Heart left ventricle (tissue), 16 donors: ENCODE data around the gene C8A. TPM values are rescaled to one million over a fixed set of nuclear protein-coding genes. Genes with fewer than 3 reads are reported as not detected.

Experiments used
- ATAC-seq, 4 donors: fragments of 200-7000 bp; cut with Tn5 transposase; one replicate each; pipeline ENCODE4 v1.9.1; 2020 to 2022; ENCODE audit warnings: moderate library complexity in 4 of 4, mild to moderate bottlenecking in 3 of 4, moderate number of reproducible peaks in 1 of 4
- DNase-seq, 5 donors: peaks; one replicate each; pipeline ENCODE4 v3.0.0-alpha.2; 2020
- H3K27ac ChIP-seq, 12 donors: fragments of 200-600 bp; sonication (generic) in 4 of 12; one replicate each; pipeline versions ENCODE4 v1.5.0 to v1.8.0; 2016 to 2022; ENCODE audit warnings: mild to moderate bottlenecking in 2 of 12
- H3K27me3 ChIP-seq, 9 donors: fragments of 200-600 bp; sonication (generic) in 2 of 9; one replicate each; pipeline versions ENCODE4 v1.5.1 to v1.8.0; 2016 to 2022; ENCODE audit warnings: mild to moderate bottlenecking in 3 of 9
- H3K36me3 ChIP-seq, 9 donors: fragments of 200-600 bp; sonication (generic) in 2 of 9; one replicate each; pipeline versions ENCODE4 v1.5.0 to v1.8.0; 2018 to 2022; ENCODE audit warnings: mild to moderate bottlenecking in 2 of 9
- H3K4me1 ChIP-seq, 12 donors: fragments of 200-600 bp; sonication (generic) in 4 of 12; one replicate each; pipeline versions ENCODE4 v1.5.0 to v1.8.0; 2016 to 2022; ENCODE audit warnings: mild to moderate bottlenecking in 3 of 12
- H3K4me3 ChIP-seq, 12 donors: fragments of 200-600 bp; sonication (generic) in 4 of 12; one replicate each; pipeline versions ENCODE4 v1.5.0 to v1.8.0; 2017 to 2022; ENCODE audit warnings: mild to moderate bottlenecking in 9 of 12, moderate library complexity in 4 of 12
- H3K9me3 ChIP-seq, 12 donors: fragments of 200-600 bp; sonication (generic) in 4 of 12; one replicate each; pipeline versions ENCODE4 v1.5.0 to v1.8.0; 2016 to 2022; ENCODE audit warnings: mild to moderate bottlenecking in 1 of 12
- POLR2A ChIP-seq, 2 donors: fragments of 450-650 bp; IDR thresholded peaks; one replicate each; pipeline ENCODE4 v1.6.1; 2017; ENCODE audit warnings: antibody characterized with exemption in 2 of 2, mild to moderate bottlenecking in 2 of 2, moderate library complexity in 2 of 2
- WGBS, 4 donors: extraction: QIAGEN DNeasy Blood & Tissue Kit in 2 of 4; methylation state at CpG; one replicate each; pipeline versions ENCODE4 v1.1.5 to v1.1.7; 2013 to 2018; 5-methylcytosine and 5-hydroxymethylcytosine counted together
- intact Hi-C, 10 donors: fragments of 100-400 bp; cut with DNase I; formaldehyde crosslinking; loops; one replicate each; pipeline versions ENCODE4 v1.11.1 to v1.14.2; 2022
- polyA plus RNA-seq, 2 donors: library from polyadenylated mRNA; stranded (reverse); fragments of 200-250 nt; gene quantifications; one replicate each; pipeline ENCODE4 v1.2.3, GENCODE V29; 2013
- total RNA-seq, 9 donors: library from RNA; depleted of rRNA in 2 of 9; stranded (reverse); fragments of >200 nt in 2 of 9; fragmentation: NEBNext Ultra II Directional in 3 of 9; extraction: Animal tissue kit (Norgen Biotek cat#: 25700) in 3 of 9; gene quantifications; one replicate each; pipeline versions ENCODE4 v1.1.0 to v1.2.4, GENCODE V29; 2016 to 2023
- TF ChIP-seq, protein P1 (sequence below), 12 donors: fragments of 200-600 bp; sonication (generic) in 4 of 12; IDR thresholded peaks; one replicate each; pipeline versions ENCODE4 v1.5.0 to v1.8.0; 2018 to 2022; ENCODE audit warnings: antibody characterized with exemption in 12 of 12, mild to moderate bottlenecking in 5 of 12
- donor health status: ischemic (EF 13 %, LVEDD 7.1; RV severe dilation, severe dysfunction).
- donor health status: healthy with polysubstance abuse.
- donor health status: DM: no; HTN: yes; CAD: no.
- donor health status: DM: no; HTN: no; CAD: no.
- donor health status: ischemic (EF 25% LVEDD 6.9; RV normal size, moderate dysfunction).
- donor health status: ischemic (EF 25% LVEDD 5.7; RV mildly dilated, moderate dysfunction).
- donor health status: healthy.
- donor health status: DM: yes; HTN: yes; CAD: no.
- donor health status: ischemic (EF 35%, LVEDD 5.7; RV mildly dilated, moderate dysfunction).
- donor health status: nonischemic (EF 11% LVEDD 7.7; RV severe dilation, severe dysfunction).
- donor health status: DM: yes; HTN: yes; CAD: no.
- donor health status: PGD.
- donor health status: ischemic (EF 29% LVEDD 5.4; RV normal size, mild dysfunction).
- donor health status: nonischemic (EF 23%, LVEDD 6.1; RV moderate dilation, normal function).

The C8A gene
- total and polyA plus RNA-seq, 11 donors = not detected

DNA sequence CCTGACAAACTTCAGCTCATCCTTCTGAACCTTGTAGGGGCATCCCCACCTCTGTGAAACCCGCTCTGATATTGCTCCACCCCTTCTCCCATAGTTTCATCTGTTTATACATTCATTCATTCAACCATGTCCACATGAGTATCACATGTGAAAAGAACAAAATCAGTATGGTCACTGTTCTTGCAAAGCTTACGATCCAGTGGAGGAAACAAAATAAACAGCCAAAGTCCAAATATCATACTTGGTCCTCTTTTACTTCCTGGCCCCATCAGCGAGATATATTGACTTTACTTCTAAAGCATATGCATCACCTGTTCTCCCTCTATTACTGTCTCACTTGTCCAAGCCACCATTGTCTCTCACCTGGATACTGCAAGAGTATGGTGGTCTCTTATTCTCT lies 35.6 kb downstream of the C8A start:
- Histone ChIP-seq H3K36me3 (no peaks in the 10 kb centered on the region), H3K27ac (no peak overlapping the region), H3K4me1 (no peaks in the 10 kb centered on the region), H3K4me3 (no peak overlapping the region), H3K27me3 (no peaks in the 10 kb centered on the region), H3K9me3 (no peaks in the 10 kb centered on the region)
- 88 to 93% (median 89%) methylated on average over 3 of the region's 3 CpGs for WGBS, 4 donors
- intact Hi-C loops = no loop called here
- DNase-seq (no peak), ATAC-seq (no peak)
- TF ChIP-seq, protein P1, sequence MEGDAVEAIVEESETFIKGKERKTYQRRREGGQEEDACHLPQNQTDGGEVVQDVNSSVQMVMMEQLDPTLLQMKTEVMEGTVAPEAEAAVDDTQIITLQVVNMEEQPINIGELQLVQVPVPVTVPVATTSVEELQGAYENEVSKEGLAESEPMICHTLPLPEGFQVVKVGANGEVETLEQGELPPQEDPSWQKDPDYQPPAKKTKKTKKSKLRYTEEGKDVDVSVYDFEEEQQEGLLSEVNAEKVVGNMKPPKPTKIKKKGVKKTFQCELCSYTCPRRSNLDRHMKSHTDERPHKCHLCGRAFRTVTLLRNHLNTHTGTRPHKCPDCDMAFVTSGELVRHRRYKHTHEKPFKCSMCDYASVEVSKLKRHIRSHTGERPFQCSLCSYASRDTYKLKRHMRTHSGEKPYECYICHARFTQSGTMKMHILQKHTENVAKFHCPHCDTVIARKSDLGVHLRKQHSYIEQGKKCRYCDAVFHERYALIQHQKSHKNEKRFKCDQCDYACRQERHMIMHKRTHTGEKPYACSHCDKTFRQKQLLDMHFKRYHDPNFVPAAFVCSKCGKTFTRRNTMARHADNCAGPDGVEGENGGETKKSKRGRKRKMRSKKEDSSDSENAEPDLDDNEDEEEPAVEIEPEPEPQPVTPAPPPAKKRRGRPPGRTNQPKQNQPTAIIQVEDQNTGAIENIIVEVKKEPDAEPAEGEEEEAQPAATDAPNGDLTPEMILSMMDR (IDR thresholded peaks at IDR 0.05) = no peak
- no peak for TF ChIP-seq POLR2A (IDR thresholded peaks at IDR 0.05)

DNA sequence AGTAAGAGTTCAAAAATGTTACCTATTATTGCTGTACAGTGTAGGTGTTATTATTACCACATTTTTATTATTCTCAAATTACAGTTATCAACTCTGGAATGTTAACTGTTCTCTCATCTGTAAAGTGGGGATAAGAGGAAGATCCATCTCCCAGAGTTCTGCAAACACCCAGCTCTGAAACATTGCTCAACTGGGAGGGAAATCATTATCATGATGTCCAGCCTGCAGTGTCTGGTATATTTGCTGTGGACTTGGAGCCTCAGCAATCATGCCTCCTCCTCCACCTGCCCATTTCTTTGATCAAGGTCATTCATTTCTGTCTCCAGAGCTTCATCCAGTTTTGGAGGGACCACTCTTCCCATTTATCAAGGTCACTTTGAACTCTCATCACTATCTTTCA lies 39.4 kb downstream of the C8A start:
- no peaks in the 10 kb centered on the region for H3K9me3 ChIP-seq
- intact Hi-C loops = no loop called here
- ATAC-seq = no peak

DNA sequence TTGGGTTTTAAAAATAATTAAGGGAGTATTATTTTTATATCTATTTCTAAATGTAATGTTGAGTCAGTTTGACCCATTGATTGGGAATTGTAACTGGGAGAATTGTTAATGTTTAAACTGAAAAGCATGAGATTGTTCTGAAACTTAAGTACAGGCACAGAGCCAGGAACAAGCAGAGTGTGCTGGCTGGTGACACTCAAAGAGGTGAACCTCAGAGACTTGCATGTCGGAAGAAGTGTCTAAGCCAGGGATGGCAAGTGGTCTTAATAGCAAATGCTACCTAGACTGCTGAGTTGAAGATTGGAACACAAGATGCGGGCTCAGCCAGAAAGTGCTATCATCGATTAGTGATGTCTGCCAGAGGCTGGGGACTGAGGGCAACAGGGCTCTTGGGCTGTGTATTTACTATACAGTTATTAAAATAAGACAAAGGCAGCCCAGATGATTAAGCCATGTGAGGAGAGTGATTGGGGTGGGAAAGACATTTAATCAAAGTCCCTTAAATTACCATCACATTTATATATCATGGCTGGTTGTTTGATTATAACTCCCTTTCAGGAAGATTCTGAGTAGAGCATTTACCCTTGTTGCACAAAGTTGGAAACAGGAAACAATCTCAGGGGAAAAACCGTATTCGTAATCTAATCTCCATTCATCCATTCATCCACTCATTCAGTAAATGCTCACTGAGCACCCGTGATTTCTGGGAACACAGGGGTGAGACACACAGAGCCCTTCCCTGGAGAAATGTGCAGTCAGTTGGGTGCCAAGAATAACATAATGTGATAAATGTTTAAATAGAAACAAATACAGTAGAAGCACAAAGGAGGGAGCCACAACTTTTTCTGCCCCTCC lies 42.8 kb downstream of the C8A start:
- intact Hi-C loops = no loop called here
- no peak overlapping the region for H3K4me3 ChIP-seq
- H3K36me3 ChIP-seq = no peaks in the 10 kb centered on the region
- H3K27me3 ChIP-seq = no peaks in the 10 kb centered on the region
- ATAC-seq (peak; percentile 33 to 50 (median 36)), DNase-seq (peak in 2 of 5 donors; percentile 19 to 24)
- peaks cover 0 to 18% (median 9%) of the 10 kb centered on the region in 12 donors for H3K4me1 ChIP-seq
- no peaks in the 10 kb centered on the region for H3K9me3 ChIP-seq
- 37 to 52% (median 40%) methylated on average over 6 of the region's 6 CpGs for WGBS, 4 donors
- H3K27ac ChIP-seq = no peak overlapping the region
- TF ChIP-seq, protein P1 (IDR thresholded peaks at IDR 0.05) = no peak
- TF ChIP-seq POLR2A (IDR thresholded peaks at IDR 0.05) = no peak

More for the DNA sequence above, 39.4 kb downstream of the C8A start:
- H3K27ac ChIP-seq = no peak overlapping the region
- DNase-seq = no peak
- no peak overlapping the region for H3K4me3 ChIP-seq
- no peaks in the 10 kb centered on the region for H3K27me3 ChIP-seq
- H3K4me1 ChIP-seq = peaks cover 0 to 18% (median 9%) of the 10 kb centered on the region in 12 donors
- no peaks in the 10 kb centered on the region for H3K36me3 ChIP-seq
- TF ChIP-seq POLR2A (IDR thresholded peaks at IDR 0.05) = no peak
- TF ChIP-seq, protein P1 (IDR thresholded peaks at IDR 0.05) = no peak

DNA sequence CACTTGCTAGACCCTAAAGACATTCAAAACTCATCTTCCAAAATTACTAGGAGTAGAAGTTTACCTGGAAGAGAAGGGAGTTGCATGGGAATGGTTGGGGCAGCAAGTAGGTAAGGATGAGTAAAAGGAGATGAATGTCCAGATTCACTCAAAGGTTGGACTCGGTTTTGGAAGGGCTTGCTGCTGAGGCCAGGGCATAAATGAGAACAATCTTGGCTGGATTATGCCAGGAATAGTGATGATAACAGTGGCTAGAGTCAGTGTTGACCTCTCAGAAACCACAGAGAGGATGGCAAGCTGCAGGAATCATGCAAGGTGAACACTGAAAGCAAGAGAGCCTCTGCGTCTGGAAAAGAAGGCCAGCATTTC lies 43.4 kb downstream of the C8A start:
- peaks cover 0 to 18% (median 9%) of the 10 kb centered on the region in 12 donors for H3K4me1 ChIP-seq
- H3K27ac ChIP-seq = no peak overlapping the region
- intact Hi-C loops = no loop called here
- H3K4me3 ChIP-seq = no peak overlapping the region
- WGBS, 4 donors = 60 to 77% (median 69%) methylated on average over 2 of the region's 2 CpGs
- no peak for ATAC-seq
- no peaks in the 10 kb centered on the region for H3K27me3 ChIP-seq
- no peak for TF ChIP-seq POLR2A (IDR thresholded peaks at IDR 0.05)
- TF ChIP-seq, protein P1 (IDR thresholded peaks at IDR 0.05) = no peak
- no peaks in the 10 kb centered on the region for H3K9me3 ChIP-seq
- no peaks in the 10 kb centered on the region for H3K36me3 ChIP-seq
- DNase-seq = no peak
